GM06990 (cell line): ENCODE data around the gene DGKB.

Experiments used
- DNase-seq: peaks from one replicate; pipeline ENCODE4 v3.0.0-alpha.2; 2011; ENCODE audit not compliant: insufficient read length; ENCODE audit errors: extremely low read depth
- H3K27me3 ChIP-seq: replicated peaks from 2 replicates; pipeline ENCODE4 v1.6.0; 2011; ENCODE audit warnings: low read length; ENCODE audit not compliant: control insufficient read depth, insufficient read depth
- H3K36me3 ChIP-seq: 2 replicates; pipeline ENCODE4 v1.5.1; 2011; ENCODE audit warnings: low read length; ENCODE audit not compliant: control insufficient read depth, insufficient read depth
- H3K4me3 ChIP-seq: replicated peaks from 2 replicates; pipeline ENCODE4 v1.5.1; 2011; ENCODE audit warnings: low read depth, mild to moderate bottlenecking, control low read depth, low read length
- TF ChIP-seq, protein P1 (sequence below): IDR thresholded peaks from 2 replicates; pipeline ENCODE4 v1.5.1; 2011; ENCODE audit warnings: low read length, control low read depth, mild to moderate bottlenecking, inconsistent platforms; ENCODE audit not compliant: insufficient read depth, poor library complexity, severe bottlenecking

The DGKB gene

DNA sequence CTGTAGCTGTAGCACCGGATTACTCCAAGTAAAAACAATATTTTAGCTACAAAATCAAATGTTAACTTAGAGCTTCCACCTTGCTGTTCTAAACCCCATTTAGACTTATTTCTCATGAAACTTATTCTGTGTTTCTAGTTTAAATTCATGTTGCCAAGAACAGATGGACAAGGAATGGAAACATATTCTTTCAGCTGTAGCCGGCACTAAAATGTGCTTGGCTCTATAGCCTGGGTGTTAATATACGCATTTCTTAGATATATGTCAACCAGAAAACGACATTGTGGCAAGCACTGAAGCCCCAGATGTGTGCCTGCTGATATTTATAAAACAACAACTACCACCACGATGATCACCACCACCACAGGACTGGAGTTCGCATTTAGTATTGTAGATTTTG is 722.8 kb downstream of the DGKB start:
- TF ChIP-seq, protein P1, sequence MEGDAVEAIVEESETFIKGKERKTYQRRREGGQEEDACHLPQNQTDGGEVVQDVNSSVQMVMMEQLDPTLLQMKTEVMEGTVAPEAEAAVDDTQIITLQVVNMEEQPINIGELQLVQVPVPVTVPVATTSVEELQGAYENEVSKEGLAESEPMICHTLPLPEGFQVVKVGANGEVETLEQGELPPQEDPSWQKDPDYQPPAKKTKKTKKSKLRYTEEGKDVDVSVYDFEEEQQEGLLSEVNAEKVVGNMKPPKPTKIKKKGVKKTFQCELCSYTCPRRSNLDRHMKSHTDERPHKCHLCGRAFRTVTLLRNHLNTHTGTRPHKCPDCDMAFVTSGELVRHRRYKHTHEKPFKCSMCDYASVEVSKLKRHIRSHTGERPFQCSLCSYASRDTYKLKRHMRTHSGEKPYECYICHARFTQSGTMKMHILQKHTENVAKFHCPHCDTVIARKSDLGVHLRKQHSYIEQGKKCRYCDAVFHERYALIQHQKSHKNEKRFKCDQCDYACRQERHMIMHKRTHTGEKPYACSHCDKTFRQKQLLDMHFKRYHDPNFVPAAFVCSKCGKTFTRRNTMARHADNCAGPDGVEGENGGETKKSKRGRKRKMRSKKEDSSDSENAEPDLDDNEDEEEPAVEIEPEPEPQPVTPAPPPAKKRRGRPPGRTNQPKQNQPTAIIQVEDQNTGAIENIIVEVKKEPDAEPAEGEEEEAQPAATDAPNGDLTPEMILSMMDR = no peak
- H3K36me3 ChIP-seq = no peaks in the 10 kb centered on the region
- H3K27me3 ChIP-seq = no peaks in the 10 kb centered on the region
- no peak overlapping the region for H3K4me3 ChIP-seq
- no peak for DNase-seq

DNA sequence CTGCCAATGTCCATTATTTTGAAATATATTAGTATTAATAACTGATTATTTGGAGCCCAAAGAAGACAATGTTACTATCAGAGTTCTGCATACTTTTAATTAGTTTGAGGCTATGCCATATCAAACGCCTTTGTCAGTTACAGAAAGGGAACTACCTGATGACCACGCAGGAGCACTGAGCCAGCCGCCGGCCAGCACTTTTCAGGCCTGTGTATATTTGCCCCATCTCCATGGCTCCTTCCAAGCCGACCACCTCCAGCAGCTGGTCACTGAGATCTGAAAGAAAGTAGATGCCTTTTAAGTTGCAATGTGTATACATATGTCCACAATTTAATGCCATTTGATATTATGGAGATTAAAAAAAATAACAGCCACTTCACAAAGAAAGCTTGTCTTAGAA is 724.7 kb downstream of the DGKB start:
- DNase-seq = no peak
- Histone ChIP-seq H3K4me3 (no peak overlapping the region), H3K27me3 (no peaks in the 10 kb centered on the region), H3K36me3 (no peaks in the 10 kb centered on the region)
- TF ChIP-seq, protein P1 = no peak

DNA sequence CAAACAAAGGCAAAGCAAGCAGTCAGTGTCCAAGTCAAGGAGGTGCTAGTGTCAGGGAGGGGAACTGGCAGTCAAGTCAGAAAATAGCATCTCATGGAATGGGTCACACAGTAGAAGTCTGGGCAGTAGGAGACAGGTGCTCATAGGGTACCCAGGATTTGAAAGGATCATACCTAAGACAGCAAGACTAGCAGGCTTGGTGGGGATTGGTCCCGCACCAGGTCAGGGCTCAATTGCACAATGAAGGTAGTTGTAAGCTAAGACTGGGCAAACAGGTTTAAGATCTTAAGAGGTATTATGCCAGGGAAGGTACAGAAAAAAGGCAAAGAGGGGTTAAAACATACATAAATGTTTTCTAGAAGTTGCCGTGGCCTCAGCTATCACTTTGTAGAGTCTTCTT is 731.7 kb downstream of the DGKB start:
- H3K36me3 ChIP-seq = no peaks in the 10 kb centered on the region
- no peak for DNase-seq
- TF ChIP-seq, protein P1 = no peak
- no peaks in the 10 kb centered on the region for H3K27me3 ChIP-seq
- no peak overlapping the region for H3K4me3 ChIP-seq

DNA sequence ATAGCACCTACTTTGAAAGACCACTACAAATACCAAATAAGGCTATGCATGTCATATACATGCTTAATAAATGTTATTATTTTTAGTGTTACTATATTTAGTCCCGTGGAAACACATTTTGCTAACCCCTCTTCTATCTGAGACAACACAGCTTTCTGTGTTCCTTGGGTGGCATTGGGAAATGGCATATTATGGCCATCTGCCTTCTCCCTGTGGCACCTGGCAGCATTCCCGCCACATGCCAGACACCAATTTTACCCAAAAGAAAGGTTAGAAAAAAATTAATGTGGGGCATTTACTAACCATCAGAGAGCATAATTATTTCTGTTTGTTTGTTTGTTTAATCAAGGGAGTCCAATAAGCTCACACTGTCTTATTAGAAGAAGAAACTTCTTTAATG is 744.4 kb downstream of the DGKB start:
- TF ChIP-seq, protein P1 = no peak
- no peaks in the 10 kb centered on the region for H3K36me3 ChIP-seq
- no peaks in the 10 kb centered on the region for H3K27me3 ChIP-seq
- DNase-seq = no peak
- no peak overlapping the region for H3K4me3 ChIP-seq

DNA sequence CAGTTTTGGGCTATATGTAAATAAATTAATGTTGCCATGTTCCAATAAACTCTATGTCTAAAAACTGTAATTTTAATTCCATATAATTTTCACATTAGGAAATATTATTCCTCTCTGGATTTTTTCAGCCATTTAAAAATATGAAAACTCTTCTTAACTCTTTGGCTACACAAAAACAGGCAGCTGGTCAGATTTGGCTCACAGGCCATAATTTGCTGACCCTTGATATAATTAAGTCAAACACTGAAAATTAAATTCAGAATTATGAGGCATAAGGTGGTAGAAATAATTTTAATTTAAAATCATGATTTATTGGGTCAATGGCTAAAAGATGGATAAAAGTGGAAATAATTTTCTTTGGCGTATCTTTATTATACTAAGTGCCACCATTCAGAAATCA is 746.1 kb downstream of the DGKB start:
- TF ChIP-seq, protein P1 = no peak
- no peak for DNase-seq
- Histone ChIP-seq H3K4me3 (no peak overlapping the region), H3K36me3 (no peaks in the 10 kb centered on the region), H3K27me3 (no peaks in the 10 kb centered on the region)

DNA sequence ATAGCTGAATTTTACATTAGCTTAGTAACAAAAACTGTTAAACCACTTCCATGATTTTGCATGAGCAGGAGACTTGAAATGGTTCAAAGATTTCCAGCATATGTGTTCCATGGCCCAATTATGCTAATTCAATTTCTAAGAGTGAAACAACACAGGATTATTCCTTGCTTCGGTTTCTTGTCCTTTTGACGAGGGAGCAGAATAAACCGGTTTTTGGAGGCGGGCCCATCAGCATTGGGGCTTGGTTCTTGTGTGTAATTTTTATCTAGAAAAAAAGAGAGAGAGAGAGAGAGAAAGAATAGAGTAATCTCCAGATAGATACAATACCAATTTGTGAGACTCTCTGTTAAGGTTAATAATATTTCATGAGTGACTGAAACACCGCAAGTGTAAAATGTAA is 753.6 kb downstream of the DGKB start:
- Histone ChIP-seq H3K4me3 (no peak overlapping the region), H3K27me3 (no peaks in the 10 kb centered on the region), H3K36me3 (no peaks in the 10 kb centered on the region)
- DNase-seq = no peak
- TF ChIP-seq, protein P1 = no peak
